GM18867 (cell line): Measurements from ENCODE around the gene SLC25A47.

ENCODE experiments used
- ATAC-seq: cut with Tn5 transposase; IDR thresholded peaks from one replicate; pipeline ENCODE4 v1.9.1; 2021; ENCODE audit warnings: mild to moderate bottlenecking, moderate library complexity; ENCODE audit not compliant: unreplicated experiment

The SLC25A47 gene

DNA sequence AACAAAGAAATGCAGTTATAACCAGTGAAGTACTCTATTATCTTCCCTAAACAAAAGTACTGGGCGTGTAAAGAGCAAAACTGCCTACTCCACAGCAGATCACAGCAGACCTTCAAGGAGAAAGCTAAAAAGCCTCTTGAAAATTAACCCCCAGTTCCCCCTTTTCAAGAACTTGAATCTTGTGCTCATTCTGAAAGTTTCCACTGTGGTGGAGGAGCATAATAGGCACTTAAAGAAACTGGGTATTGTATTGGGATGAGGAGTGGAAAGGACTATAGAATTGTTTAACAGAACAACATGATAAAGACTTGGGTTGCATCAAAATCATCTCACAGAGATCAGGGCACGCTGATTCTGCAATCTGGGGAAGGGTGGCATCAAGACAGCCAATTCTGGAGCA, 51.1 kb downstream of the SLC25A47 start:
- no peak for ATAC-seq

DNA sequence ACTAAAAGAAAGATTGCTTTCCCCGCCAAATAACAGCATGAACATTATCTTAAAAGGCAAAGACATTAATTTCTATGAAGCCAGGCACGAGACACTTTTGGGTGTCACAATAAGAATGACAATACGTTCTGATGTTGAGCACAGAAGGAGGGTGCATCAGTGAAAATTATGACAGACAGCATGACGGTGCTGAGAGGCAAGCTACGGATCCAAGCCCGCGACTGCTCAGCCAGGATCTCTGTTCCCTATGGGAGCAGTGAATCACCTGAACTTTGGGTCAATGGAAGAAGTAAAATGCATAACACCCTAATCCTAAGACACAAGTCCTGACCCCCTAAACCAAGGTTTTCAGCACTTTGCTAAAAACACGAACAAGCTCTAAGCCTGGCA, 51.7 kb downstream of the SLC25A47 start:
- ATAC-seq = no peak

DNA sequence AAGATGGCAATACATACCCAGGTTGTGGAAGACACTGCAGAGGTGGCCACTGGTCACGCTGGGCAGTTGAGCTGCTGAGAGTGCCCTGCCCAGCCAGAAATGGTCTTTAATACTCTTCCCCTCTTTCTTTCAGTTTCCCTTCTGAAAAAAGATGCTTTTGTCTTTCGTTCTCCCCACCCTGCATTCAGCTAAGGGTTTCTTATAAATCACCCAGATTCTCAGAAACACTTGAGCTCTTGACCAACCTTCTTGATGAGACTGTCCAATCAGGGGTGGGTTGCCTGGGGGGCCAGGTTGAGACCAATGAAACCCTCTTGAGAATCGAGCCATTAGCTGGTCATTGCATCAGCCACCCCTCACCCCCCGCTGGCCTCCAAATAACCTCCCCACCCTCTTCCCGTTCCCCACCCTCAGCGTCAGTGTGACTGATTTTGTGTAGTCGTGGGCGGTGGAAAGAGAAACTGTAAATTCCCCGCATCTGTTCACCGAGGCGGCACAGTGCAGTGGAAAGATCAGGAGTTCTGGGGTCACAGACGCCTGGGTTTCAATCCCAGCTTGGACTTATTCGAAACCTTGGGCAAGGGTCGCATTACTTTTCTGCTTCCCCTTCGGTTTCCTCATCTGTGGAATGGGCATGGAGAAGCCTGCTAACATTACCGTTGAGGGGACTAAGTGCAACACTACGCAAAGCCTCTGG, 52.3 kb downstream of the SLC25A47 start:
- peak; percentile 40 for ATAC-seq

- peak; percentile 80 for ATAC-seq
Measured at GRCh38 chr14:100375963-100376735, 53.0 kb downstream of the SLC25A47 start, which contains the start of gene WDR25. Gene WDR25 (plus strand): TSS chr14:100376485.

GRCh38 chr14:100376751-100377171, 53.6 kb downstream of the SLC25A47 start:
- ATAC-seq = no peak
